Mucosa of rectum (tissue), 2 donors: Measurements from ENCODE around the gene OSBPL2.

Experiments
- H3K27ac ChIP-seq, 2 donors: one replicate each; pipeline ENCODE4 v1.7.0; 2013; ENCODE audit warnings: inconsistent platforms in 2 of 2, low read depth in 2 of 2, low read length in 2 of 2
- H3K27me3 ChIP-seq, 2 donors: one replicate each; pipeline ENCODE4 v1.7.0; 2013; ENCODE audit warnings: low read length in 2 of 2; ENCODE audit not compliant: control insufficient read depth in 2 of 2, insufficient read depth in 2 of 2
- H3K36me3 ChIP-seq, 2 donors: one replicate each; pipeline ENCODE4 v1.7.0; 2013; ENCODE audit warnings: low read length in 2 of 2; ENCODE audit not compliant: control insufficient read depth in 2 of 2, insufficient read depth in 2 of 2
- H3K4me1 ChIP-seq, 2 donors: one replicate each; pipeline ENCODE4 v1.7.0; 2013; ENCODE audit warnings: low read length in 2 of 2, mild to moderate bottlenecking in 1 of 2; ENCODE audit not compliant: control insufficient read depth in 2 of 2, insufficient read depth in 2 of 2
- H3K4me3 ChIP-seq, 2 donors: one replicate each; pipeline ENCODE4 v1.7.0; 2013; ENCODE audit warnings: low read length in 2 of 2
- H3K9ac ChIP-seq, 2 donors: one replicate each; pipeline ENCODE4 v1.7.0; 2013; ENCODE audit warnings: low read length in 2 of 2, low read depth in 1 of 2, mild to moderate bottlenecking in 1 of 2
- H3K9me3 ChIP-seq, 2 donors: one replicate each; pipeline ENCODE4 v1.7.0; 2013; ENCODE audit warnings: low read length in 2 of 2; ENCODE audit not compliant: control insufficient read depth in 2 of 2
- donor health status: healthy.
- donor health status: Normal muscosa, but diverticular disease.

Gene OSBPL2

DNA sequence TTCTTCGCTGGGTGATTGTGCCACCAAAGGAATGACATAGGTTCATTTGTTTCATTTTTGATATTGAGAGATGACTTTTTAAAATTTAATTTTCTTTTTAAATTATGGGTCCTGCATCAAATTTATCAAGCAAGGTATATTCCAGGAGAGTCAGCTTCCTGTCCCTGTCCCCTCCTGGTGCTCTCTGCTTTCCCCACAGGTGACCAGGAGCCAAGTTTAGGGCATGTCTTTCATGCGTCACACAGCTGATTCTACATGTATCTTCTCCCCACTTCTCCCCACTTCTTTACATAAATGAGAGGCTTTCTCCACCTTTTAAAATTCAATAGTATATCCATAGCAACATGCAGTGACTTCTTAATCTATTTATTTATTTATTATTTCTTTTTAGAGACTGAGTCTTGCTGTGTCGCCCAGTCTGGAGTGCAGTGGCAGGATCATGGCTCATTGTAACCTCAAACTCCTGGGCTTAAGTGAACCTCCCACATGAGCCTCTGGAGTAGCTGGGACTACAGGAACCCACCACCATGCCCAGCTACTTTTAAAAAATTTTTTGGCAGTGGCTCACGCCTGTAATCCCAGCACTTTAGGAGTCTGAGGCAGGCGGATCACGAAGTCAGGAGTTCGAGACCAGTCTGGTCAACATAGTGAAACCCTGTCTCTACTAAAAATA is 30.0 kb downstream of the OSBPL2 start:
- Histone ChIP-seq H3K9ac (no peak overlapping the region), H3K27me3 (no peaks in the 10 kb centered on the region), H3K4me3 (no peak overlapping the region), H3K9me3 (peaks cover 0 to 2% of the 10 kb centered on the region in 2 donors), H3K36me3 (peaks cover 51 to 64% of the 10 kb centered on the region in 2 donors), H3K4me1 (no peaks in the 10 kb centered on the region), H3K27ac (no peak overlapping the region)

DNA sequence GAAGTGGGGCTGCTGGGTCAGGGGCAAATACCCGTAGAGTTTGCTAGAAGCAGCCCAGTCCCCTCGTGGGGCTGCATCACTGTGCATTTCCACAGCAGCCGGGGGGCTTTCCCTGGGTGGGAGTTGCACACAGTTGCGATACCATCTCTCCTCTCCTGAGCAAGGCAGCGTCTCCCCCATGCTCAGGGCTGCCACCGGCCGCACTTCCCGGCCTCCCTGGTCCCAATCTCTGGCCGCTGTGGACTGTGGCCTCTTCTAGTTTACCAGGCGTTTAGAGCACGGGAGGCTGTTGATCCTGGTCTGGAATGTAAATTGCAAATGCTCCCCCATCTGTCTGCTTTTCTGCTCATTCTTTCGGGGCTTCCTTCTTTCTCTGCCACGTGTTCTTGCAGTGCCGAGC is 31.1 kb downstream of the OSBPL2 start:
- no peaks in the 10 kb centered on the region for H3K27me3 ChIP-seq
- peaks cover 48 to 65% of the 10 kb centered on the region in 2 donors for H3K36me3 ChIP-seq
- no peak overlapping the region for H3K4me3 ChIP-seq
- peaks cover 0 to 2% of the 10 kb centered on the region in 2 donors for H3K9me3 ChIP-seq
- no peaks in the 10 kb centered on the region for H3K4me1 ChIP-seq
- no peak overlapping the region for H3K9ac ChIP-seq
- no peak overlapping the region for H3K27ac ChIP-seq

- H3K9ac ChIP-seq: no peak overlapping the region
- H3K27ac ChIP-seq: no peak overlapping the region
- H3K4me1 ChIP-seq: no peaks in the 10 kb centered on the region
- no peak overlapping the region for H3K4me3 ChIP-seq
- no peaks in the 10 kb centered on the region for H3K9me3 ChIP-seq
- peaks cover 43 to 61% of the 10 kb centered on the region in 2 donors for H3K36me3 ChIP-seq
- no peaks in the 10 kb centered on the region for H3K27me3 ChIP-seq
These were observed 31.6 kb downstream of the OSBPL2 start for GRCh38 chr20:62269871-62270270.

GRCh38 chr20:62272200-62272599 is 33.9 kb downstream of the OSBPL2 start:
- Histone ChIP-seq H3K4me1 (no peaks in the 10 kb centered on the region), H3K27ac (no peak overlapping the region), H3K36me3 (peaks cover 50% of the 10 kb centered on the region in 2 donors), H3K9me3 (no peaks in the 10 kb centered on the region), H3K9ac (no peak overlapping the region), H3K4me3 (no peak overlapping the region), H3K27me3 (no peaks in the 10 kb centered on the region)

- H3K9me3 ChIP-seq: no peaks in the 10 kb centered on the region
- peaks cover 53 to 56% of the 10 kb centered on the region in 2 donors for H3K36me3 ChIP-seq
- no peaks in the 10 kb centered on the region for H3K4me1 ChIP-seq
These were observed 35.1 kb downstream of the OSBPL2 start for GRCh38 chr20:62273416-62273815.

GRCh38 chr20:62274332-62274950 is 36.1 kb downstream of the OSBPL2 start:
- peaks cover 57 to 64% of the 10 kb centered on the region in 2 donors for H3K36me3 ChIP-seq
- H3K27ac ChIP-seq: no peak overlapping the region
- H3K4me1 ChIP-seq: no peaks in the 10 kb centered on the region
- H3K9ac ChIP-seq: no peak overlapping the region
- no peak overlapping the region for H3K4me3 ChIP-seq
- no peaks in the 10 kb centered on the region for H3K9me3 ChIP-seq
- H3K27me3 ChIP-seq: no peaks in the 10 kb centered on the region

More at GRCh38 chr20:62273416-62273815, 35.1 kb downstream of the OSBPL2 start:
- no peak overlapping the region for H3K4me3 ChIP-seq
- no peak overlapping the region for H3K9ac ChIP-seq
- no peaks in the 10 kb centered on the region for H3K27me3 ChIP-seq
- H3K27ac ChIP-seq: no peak overlapping the region

- no peak overlapping the region for H3K4me3 ChIP-seq
- peaks cover 58 to 66% of the 10 kb centered on the region in 2 donors for H3K36me3 ChIP-seq
- no peaks in the 10 kb centered on the region for H3K4me1 ChIP-seq
- no peak overlapping the region for H3K9ac ChIP-seq
- no peaks in the 10 kb centered on the region for H3K27me3 ChIP-seq
- H3K27ac ChIP-seq: no peak overlapping the region
- H3K9me3 ChIP-seq: no peaks in the 10 kb centered on the region
These were observed 36.9 kb downstream of the OSBPL2 start for GRCh38 chr20:62275219-62275618.

DNA sequence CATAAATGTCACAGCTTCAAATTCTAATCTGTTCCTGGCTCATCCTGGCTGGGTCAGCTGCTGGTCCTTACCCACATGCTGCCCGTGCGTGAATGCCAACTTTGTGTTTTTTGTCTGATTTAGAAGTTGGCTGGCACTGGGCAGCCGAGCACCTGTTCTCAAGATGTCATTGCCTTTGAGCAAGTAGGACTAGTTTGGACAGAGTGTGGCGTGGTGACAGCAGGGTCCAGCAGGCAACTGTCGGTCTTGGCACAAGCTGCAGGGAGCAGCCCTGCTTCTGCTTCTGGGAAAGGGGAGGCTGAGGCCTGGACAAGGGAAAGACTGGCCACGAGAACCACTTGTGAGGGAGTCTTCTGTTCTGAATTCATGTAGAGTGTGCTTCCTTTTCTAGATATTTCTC is 38.1 kb downstream of the OSBPL2 start:
- Histone ChIP-seq H3K36me3 (peaks cover 65 to 76% of the 10 kb centered on the region in 2 donors), H3K4me3 (no peak overlapping the region), H3K9ac (no peak overlapping the region), H3K9me3 (no peaks in the 10 kb centered on the region), H3K4me1 (no peaks in the 10 kb centered on the region), H3K27me3 (no peaks in the 10 kb centered on the region), H3K27ac (no peak overlapping the region)

- H3K9ac ChIP-seq: no peak overlapping the region
- H3K4me1 ChIP-seq: no peaks in the 10 kb centered on the region
- no peaks in the 10 kb centered on the region for H3K9me3 ChIP-seq
- no peaks in the 10 kb centered on the region for H3K27me3 ChIP-seq
- no peak overlapping the region for H3K27ac ChIP-seq
- H3K4me3 ChIP-seq: no peak overlapping the region
- H3K36me3 ChIP-seq: peaks cover 65 to 78% of the 10 kb centered on the region in 2 donors
These were observed 38.9 kb downstream of the OSBPL2 start for GRCh38 chr20:62277253-62277652.

DNA sequence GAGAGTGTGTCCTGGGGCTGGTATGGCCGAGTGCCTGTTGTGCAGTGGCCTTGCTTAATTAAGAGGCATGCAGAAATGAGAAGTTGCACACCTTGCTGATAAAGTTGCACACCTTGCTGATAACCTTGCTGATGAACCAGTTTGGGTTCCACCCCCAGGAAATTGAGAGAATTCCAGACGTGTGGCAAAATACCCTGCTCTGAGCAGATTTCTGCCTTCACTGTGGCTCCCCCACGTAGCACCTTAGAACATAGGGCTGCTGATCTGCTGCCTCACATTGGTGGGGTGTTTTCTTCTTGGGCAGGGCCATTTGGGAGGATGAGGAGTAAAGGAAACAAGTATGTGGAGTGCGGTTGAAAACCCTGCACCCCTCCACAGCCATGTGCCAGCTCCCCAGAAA is 42.0 kb downstream of the OSBPL2 start:
- no peak overlapping the region for H3K27ac ChIP-seq
- no peaks in the 10 kb centered on the region for H3K4me1 ChIP-seq
- no peaks in the 10 kb centered on the region for H3K27me3 ChIP-seq
- H3K36me3 ChIP-seq: peaks cover 59 to 79% of the 10 kb centered on the region in 2 donors
- no peaks in the 10 kb centered on the region for H3K9me3 ChIP-seq
- H3K9ac ChIP-seq: no peak overlapping the region
- no peak overlapping the region for H3K4me3 ChIP-seq
